ENCODE results near the gene TENM4.

GRCh38 chr11:79439410-79439885, 1.4 kb downstream of the TENM4 start:
- TF ChIP-seq CTCF (IDR thresholded peaks at IDR 0.05; ENCODE audit: control extremely low read depth in 1 of 3, insufficient read depth in 1 of 3, low read depth in 1 of 3, low read length in 3 of 3) (no peak), POLR2AphosphoS5 (IDR thresholded peaks at IDR 0.05; ENCODE audit: low read depth, low read length) (no peak), SRF (IDR thresholded peaks at IDR 0.05; ENCODE audit: low read depth, low read length) (no peak), BRCA1 (IDR thresholded peaks at IDR 0.05; ENCODE audit: low read depth, low read length) (no peak)
